Renal cortex interstitium (tissue), 11 donors: ENCODE results near the gene GRIP2. TPM values are rescaled to one million over a fixed set of nuclear protein-coding genes. Genes with fewer than 3 reads are reported as not detected.
A peak's percentile ranks its signal among the peaks of the same experiment; 100 is the strongest.

Experiments
- DNase-seq, 11 donors: peaks; one replicate each; pipeline ENCODE4 v3.0.0-alpha.2; 2013; ENCODE audit warnings: low read depth in 9 of 11, low spot score in 4 of 11; ENCODE audit errors: extremely low read depth in 1 of 11
- polyA plus RNA-seq, 3 donors: library from polyadenylated mRNA; unstranded; fragments of 120-200 nt; gene quantifications; one replicate each; pipeline ENCODE4 v1.2.1, GENCODE V29; 2013; ENCODE audit not compliant: insufficient read length in 3 of 3

Gene GRIP2
- polyA plus RNA-seq, 3 donors: 1.2 to 2.2 (median 1.2) TPM

DNA sequence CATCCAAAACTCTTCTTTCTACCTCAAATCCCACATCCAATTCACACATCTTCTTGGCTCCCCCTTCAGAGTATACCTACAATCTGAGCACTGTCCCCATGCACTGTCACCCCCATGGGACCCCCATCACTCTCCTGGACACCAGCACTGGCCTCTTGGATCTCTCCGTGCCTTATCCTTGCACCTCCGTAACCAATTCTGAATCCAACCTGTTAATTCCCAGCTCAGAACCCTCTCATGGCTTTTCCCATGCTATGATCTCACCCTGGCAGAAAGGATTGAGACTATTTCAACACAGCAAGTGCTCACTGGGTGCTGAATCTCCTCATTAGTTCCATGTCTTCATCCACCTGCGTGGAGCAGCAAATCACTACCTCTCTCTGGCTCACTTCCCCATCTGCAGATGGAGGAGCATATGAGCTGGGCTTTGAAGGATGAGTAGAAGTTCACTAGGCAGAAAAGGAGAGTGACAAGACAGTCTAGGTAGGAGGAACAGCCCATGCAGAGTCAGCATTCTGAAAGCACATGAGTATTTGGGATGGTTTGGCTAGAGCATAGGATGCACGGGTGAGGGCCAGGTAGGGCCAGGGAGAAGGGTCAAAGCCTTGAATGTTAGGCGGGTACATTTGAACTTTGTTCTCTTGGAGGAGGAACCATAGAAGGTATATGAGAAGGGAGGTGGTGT, 89.1 kb downstream of the GRIP2 start:
- no peak for DNase-seq

DNA sequence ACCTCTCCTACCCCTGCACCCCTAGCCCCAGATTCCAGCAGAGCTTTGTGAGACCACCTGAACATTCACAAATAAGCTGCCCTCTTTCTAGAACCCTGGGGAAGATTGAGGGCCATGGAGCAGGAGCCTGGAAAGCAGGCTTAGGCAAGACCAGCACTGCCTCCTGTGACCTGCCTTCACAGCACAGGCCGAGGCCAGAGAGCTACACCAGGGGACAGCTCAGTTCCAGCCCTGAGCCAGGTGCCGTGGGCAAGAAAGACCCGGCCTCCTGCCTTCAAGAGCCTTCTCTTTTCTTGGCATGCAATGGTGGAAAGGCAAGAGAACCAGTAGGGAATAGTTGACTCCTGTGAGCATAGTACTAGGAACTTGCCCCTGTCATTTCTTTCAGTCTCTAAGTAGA, 89.6 kb downstream of the GRIP2 start:
- no peak for DNase-seq

DNA sequence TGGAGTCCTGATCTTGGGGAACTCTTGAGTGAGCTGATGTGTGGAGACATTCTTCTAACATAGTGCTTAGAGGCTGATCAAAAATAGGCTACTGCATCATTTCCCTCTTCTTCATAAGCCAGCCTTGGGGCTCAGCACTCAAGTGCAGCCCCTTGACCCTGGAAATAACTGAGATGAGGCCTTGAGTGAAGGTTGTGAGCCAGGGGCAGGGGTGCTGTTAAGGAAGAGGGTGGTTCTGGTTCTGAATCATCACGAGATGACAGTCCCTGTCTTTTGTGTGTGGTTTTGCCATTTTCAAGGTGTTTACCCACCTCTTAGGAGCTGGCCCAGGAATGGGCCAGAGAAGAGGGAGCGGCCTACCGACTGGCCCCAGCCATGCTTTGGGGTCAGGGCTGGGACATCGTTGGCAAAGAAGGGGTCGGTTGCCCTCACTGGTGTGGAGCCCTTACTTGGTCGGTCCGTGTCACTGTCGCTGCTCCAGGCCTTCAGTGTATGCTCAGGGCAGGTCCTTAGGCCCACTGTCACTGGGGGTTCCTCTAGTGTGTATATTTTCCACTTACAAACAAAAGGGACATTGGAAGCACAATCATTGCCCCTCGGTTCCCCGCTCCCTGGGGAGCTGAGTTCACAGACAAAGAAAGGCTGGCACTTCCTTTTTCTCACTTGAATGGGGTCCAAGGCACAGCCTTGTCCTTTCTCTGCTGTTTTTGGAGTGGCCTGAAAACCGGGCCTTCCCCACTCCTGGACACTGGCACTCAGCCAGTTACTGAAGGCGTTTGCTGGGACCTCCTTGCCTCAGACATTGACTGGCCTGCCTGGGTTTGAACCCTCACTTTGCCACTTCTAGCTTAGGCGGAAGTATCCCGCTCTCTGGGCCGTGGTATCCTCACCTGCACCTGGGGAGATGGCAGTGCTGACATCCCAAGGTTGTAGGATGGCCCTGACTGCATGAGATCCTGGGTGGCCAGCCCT, 91.1 kb downstream of the GRIP2 start:
- DNase-seq: no peak

DNA sequence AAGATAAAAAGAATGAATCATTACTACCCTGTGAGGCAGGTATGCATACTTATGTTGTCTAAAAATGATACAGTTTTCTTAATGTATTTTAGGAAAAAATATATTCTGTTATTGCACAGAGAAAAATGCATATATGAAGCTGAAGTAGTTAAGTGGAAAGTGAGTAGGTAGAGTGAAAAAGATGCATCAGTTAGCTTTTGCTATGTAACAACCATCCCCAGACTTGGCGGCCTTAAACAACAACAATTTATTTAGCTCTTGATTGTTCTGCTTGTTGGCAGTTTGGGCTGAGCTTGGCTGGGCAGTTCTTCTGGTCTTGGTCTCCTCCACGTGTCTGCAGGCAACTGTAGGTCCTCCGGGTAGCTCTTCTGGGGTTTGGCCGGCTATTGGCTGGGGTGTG, 92.1 kb downstream of the GRIP2 start:
- DNase-seq: no peak

DNA sequence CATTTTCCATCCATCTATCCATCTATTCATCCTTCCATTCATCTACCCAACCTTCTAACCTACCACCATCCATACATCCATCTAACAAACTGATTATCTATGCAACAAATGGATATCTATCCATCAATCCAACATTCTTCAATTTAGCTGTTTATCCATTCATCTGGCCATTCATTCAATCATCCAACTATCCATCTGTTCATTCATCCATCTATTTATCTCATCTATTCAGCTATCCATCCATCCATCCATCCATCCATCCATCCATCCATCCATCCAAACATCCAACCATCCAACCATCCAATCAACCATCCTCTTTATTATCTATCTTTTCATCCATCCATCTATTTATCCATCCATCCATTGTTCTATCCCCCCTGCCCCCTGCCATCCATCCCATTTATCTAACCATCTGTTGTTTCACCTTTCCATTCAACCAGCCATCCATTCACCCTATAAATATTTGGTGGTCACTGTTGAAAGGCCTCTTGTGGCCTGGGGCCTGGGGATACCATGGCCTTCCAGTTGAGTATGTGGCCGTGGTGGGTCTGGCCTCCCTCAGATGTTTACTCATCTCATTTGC, 93.1 kb downstream of the GRIP2 start:
- DNase-seq: no peak

DNA sequence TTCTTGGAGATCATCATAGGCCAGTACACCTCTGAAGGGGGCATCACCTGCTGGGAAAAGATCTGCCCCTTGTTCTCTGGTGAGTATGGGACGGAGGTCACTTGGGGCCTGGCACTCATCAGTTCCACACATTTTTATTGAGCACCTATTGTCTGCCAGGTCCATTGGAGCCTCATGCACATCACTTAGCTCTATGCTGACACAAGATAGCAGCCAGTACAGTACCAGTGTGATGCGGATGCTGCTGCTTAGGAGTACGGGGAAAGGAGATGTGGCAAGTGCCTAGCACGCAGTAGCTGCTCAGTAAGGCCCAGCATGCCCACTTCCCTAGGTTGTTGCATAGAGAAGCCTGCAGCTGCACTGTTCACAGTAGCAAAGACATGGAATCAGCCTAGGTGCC, 94.4 kb downstream of the GRIP2 start:
- DNase-seq: no peak

DNA sequence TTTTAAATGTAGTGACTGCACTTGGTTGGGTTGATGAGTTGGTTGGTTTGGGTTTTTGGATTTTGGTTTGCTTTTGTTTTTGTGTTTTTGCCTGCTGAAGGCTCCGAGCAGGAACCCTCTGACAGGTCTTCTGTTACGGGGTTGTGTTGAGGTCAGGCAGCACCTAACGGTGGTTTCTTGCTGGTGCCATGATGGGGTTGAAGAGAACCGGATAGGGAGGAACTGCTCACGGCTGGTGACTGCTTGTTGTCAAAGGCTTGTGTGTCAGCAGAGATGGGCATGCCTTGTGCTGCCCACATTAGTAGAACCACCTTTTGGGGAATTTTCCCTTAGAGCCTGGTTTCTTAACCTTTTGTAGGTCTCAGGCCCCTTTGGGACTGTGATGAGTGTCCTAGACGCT, 95.8 kb downstream of the GRIP2 start:
- DNase-seq: no peak

DNA sequence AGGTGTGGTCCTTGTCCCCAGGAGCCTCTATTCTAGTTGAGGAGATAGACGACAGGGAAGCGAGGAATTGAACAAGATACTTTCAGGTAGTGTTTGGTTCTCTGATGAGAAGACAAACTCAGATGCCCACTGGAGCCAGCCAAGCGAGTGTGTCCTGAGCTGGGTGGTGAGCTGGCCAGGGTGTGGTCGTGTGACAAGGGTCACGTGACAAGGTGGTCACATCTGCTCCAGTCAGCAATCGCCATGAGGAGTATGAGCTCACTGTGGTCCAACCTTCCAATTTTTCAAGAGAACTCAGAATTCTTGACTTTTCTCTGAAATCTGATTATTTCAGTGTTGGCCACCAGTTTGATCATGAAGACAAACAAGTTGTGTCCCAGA, 98.2 kb downstream of the GRIP2 start:
- no peak for DNase-seq

DNA sequence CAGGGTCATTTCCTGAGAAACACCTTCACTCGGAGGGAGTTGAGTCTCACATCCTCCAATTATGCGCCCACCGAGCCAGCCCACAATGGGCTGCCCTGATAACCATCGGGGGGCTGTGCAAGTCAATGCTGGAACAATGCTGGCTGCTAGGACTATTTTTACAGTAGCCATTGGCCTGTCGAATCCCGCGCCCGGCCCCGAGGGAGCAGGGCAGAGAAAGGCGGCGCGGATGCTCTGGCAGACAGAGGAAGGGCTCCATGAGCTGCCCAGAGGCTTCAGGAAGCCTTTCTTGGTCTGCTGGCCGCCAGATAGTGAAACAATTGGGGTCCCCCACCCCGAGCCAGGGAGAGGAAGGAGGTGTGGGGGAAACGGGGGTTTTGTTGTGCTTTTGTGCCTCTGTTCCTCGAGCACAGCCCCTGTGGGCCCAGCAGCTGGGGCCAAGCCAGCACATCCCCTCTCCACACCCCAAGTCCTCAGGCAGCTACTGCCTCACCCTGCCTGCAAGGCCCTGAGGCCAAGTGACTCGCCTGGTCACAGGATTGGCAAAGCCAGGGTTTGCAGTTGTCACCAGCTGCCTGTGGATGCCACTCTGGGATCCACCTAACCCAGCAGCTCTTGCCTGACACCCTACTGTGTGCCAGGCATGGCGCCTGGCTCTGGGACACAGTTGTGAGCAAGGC, 98.8 kb downstream of the GRIP2 start:
- no peak for DNase-seq

DNA sequence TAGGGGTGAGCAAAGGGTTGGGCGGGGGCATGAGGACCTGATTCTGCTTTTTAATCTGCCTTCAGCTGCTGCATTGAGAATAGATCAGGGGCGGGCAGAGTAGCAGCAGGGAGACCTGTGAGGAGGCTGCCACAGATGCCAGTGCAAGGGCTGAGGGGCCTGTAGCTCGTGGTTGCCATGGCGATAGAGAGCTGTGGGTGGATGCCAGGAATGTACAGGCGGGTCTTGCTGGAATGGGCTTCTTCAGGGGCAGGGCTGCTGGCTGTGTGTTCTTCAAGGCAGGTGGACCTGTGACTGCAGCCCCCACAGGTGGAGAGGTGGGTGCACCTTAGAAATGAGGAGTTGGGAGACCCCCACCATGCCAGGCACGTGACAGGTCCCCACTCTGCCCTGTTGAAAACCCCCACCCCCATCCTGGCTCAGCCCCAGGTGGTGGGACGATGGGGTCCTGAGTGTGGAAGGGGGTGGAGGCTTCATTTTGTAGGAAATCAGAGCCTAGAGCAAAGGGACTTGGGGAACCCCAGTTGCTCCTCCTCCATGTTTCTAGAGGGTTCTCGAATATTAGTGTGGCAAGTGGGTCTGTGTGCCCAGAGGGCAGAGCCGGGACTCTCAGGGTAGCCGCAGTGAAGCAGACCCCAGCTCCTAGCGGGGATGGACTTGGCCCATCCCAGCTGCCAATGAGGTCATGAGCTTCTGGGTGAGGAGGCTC, 99.5 kb downstream of the GRIP2 start:
- peak in 7 of 11 donors; percentile 48 to 79 (median 68) for DNase-seq

DNA sequence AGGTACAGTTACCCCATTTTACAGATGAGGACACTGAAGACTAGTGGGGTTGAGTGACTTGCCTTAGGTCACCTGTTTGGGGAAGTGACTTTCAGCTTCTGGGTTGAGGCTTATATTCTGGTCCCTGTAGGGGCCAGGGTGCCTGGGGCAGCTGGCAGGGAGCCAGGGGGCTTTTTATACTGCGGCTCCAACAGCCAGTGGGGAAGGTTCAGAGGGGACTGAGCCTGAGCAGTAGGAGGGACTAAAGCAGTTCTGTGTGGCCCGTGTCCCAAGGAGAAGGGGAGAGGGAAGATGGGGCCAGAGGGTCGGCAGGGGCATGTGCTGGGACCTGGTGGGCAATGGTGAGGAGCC, 100.0 kb downstream of the GRIP2 start:
- DNase-seq: no peak

DNA sequence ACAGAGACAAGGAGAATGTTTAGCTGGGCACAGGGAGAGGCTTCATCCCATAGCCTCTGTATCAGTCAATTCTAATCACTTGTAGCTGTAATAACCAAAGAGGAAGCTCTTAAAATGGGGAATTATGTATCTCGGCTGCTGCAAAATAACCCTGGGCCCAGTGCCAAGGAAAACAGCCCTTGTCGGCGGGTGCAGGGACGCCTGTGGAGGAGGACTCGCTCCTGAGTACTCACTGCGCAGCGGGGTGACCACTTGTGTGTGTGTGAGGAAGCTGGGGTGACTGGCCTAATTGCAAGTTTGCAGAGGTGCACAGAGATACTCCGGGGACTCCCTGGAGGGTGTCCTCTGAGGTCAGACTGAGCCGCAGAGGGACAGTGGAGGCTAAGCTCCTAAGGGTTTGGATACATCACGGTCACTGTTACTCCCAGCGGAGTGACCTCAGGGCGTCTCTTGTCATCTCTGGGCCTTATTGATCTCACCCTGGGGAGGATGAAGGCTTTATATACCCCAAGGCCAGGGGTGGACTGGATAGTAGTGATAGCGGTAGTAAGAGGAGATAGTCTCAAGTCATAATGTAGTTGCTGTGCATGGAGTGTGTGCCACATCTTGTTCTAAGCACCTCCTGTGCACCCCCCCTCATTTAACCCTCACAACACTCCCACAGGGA, 100.5 kb downstream of the GRIP2 start:
- DNase-seq: peak in 7 of 11 donors; percentile 46 to 72 (median 61)

Other genes with a start within 250 kb of the GRIP2 start
- 10 to 100 TPM; 17.3 to 26.9 (median 18.8) TPM for gene SLC6A6, start 137.7 kb downstream of the GRIP2 start, polyA plus RNA-seq
- 10 to 100 TPM; 32.4 to 41.3 (median 36.3) TPM for gene CCDC174, start 111.4 kb upstream of the GRIP2 start, polyA plus RNA-seq
- under 1 TPM; 0.30 to 0.34 (median 0.32) TPM for gene C3orf20, start 134.8 kb upstream of the GRIP2 start, polyA plus RNA-seq